HepG2 (cell line): Measurements from ENCODE around the gene C16orf54. TPM values are rescaled to one million over a fixed set of nuclear protein-coding genes. Genes with fewer than 3 reads are reported as not detected.

Source experiments
- ATF7-NPFF ChIP-seq: sonication (generic); formaldehyde crosslinking; IDR thresholded peaks from 2 replicates; pipeline ENCODE4 v1.8.1; 2023; ENCODE audit warnings: mild to moderate bottlenecking, low read depth, missing genetic modification reagents, moderate library complexity
- CSRNP2 ChIP-seq: sonication (generic); formaldehyde crosslinking; conservative IDR thresholded peaks from 2 replicates; pipeline ENCODE4 v1.8.0; 2022; ENCODE audit warnings: low read depth, missing genetic modification reagents
- HNRNPUL1 ChIP-seq: fragments of 200-400 bp; formaldehyde crosslinking; IDR thresholded peaks from 2 replicates; pipeline ENCODE4 v1.6.1; 2017; ENCODE audit warnings: low read depth, mild to moderate bottlenecking, low read length, moderate library complexity
- HOXA5 ChIP-seq: sonication (generic); formaldehyde crosslinking; IDR thresholded peaks from 2 replicates; pipeline ENCODE4 v1.4.0; 2020; ENCODE audit warnings: missing genetic modification reagents
- HOXA7 ChIP-seq: sonication (generic); formaldehyde crosslinking; IDR thresholded peaks from 2 replicates; pipeline ENCODE4 v1.8.1; 2022; ENCODE audit warnings: mild to moderate bottlenecking, missing genetic modification reagents, moderate library complexity
- ISL2 ChIP-seq: sonication (generic); formaldehyde crosslinking; IDR thresholded peaks from 2 replicates; pipeline ENCODE4 v1.5.0; 2020; ENCODE audit warnings: missing genetic modification reagents
- MED1 ChIP-seq: sonication (generic); formaldehyde crosslinking; IDR thresholded peaks from 2 replicates; pipeline ENCODE4 v1.4.0; 2020; ENCODE audit warnings: missing genetic modification reagents
- MIER3 ChIP-seq: IDR thresholded peaks from 2 replicates; pipeline ENCODE4 v1.6.1; 2016; ENCODE audit warnings: missing compliant biosample characterization, borderline replicate concordance
- MXD1 ChIP-seq: sonication (generic); formaldehyde crosslinking; IDR thresholded peaks from 2 replicates; pipeline ENCODE4 v1.4.0; 2020; ENCODE audit warnings: mild to moderate bottlenecking, missing genetic modification reagents
- NR2F1 ChIP-seq, 2 experiments: fragments of 450-650 bp in 1 of 2; formaldehyde crosslinking in 1 of 2; IDR thresholded peaks; 2 replicates each; pipeline versions ENCODE4 v1.5.0 to v1.6.1; 2016 to 2020; ENCODE audit warnings: mild to moderate bottlenecking in 1 of 2, missing compliant biosample characterization in 1 of 2, missing genetic modification reagents in 1 of 2, moderate library complexity in 1 of 2
- PAX8 ChIP-seq: sonication (generic); formaldehyde crosslinking; IDR thresholded peaks from 2 replicates; pipeline ENCODE4 v1.8.0; 2022; ENCODE audit warnings: mild to moderate bottlenecking, missing genetic modification reagents, borderline replicate concordance
- PCBP2 ChIP-seq: fragments of 200-400 bp; formaldehyde crosslinking; optimal IDR thresholded peaks from 2 replicates; pipeline ENCODE3; 2018; ENCODE audit warnings: low read length, low read depth; ENCODE audit not compliant: poor library complexity, severe bottlenecking
- PPARG ChIP-seq: conservative IDR thresholded peaks from 2 replicates; pipeline ENCODE4 v1.6.1; 2016; ENCODE audit warnings: missing biosample characterization, missing genetic modification reagents
- RARA ChIP-seq: IDR thresholded peaks from 2 replicates; pipeline ENCODE4 v1.6.1; 2016; ENCODE audit warnings: missing genetic modification reagents, missing compliant biosample characterization
- RBAK ChIP-seq: sonication (generic); formaldehyde crosslinking; IDR thresholded peaks from 2 replicates; pipeline ENCODE4 v1.5.1; 2020; ENCODE audit warnings: mild to moderate bottlenecking, missing genetic modification reagents
- SIN3B ChIP-seq: fragments of 150-350 bp; IDR thresholded peaks from 2 replicates; pipeline ENCODE4 v1.6.1; 2014; ENCODE audit warnings: low read length
- TEAD2 ChIP-seq: sonication (generic); formaldehyde crosslinking; IDR thresholded peaks from 2 replicates; pipeline ENCODE4 v1.9.0; 2021; ENCODE audit warnings: missing genetic modification reagents
- TRAFD1 ChIP-seq: sonication (generic); formaldehyde crosslinking; IDR thresholded peaks from 2 replicates; pipeline ENCODE4 v1.5.1; 2020; ENCODE audit warnings: missing genetic modification reagents, mild to moderate bottlenecking, borderline replicate concordance
- XBP1 ChIP-seq: sonication (generic); formaldehyde crosslinking; IDR thresholded peaks from 2 replicates; pipeline ENCODE4 v1.5.0; 2020; ENCODE audit warnings: missing genetic modification reagents
- ZKSCAN5 ChIP-seq: sonication (generic); formaldehyde crosslinking; IDR thresholded peaks from 2 replicates; pipeline ENCODE4 v1.5.1; 2020; ENCODE audit warnings: mild to moderate bottlenecking, missing genetic modification reagents
- ZNF160 ChIP-seq: sonication (generic); formaldehyde crosslinking; IDR thresholded peaks from 2 replicates; pipeline ENCODE4 v1.8.0; 2022; ENCODE audit warnings: mild to moderate bottlenecking, inconsistent platforms, missing genetic modification reagents
- ZNF225 ChIP-seq: sonication (generic); formaldehyde crosslinking; IDR thresholded peaks from 2 replicates; pipeline ENCODE4 v1.4.0; 2020; ENCODE audit warnings: mild to moderate bottlenecking, missing genetic modification reagents
- ZNF263 ChIP-seq: sonication (generic); formaldehyde crosslinking; IDR thresholded peaks from 2 replicates; pipeline ENCODE4 v1.4.0; 2020; ENCODE audit warnings: missing genetic modification reagents
- ZNF3 ChIP-seq: IDR thresholded peaks from 2 replicates; pipeline ENCODE4 v1.7.0; 2017; ENCODE audit warnings: inconsistent platforms
- ZNF33A ChIP-seq: sonication (generic); formaldehyde crosslinking; IDR thresholded peaks from 2 replicates; pipeline ENCODE4 v1.5.1; 2020; ENCODE audit warnings: missing genetic modification reagents, mild to moderate bottlenecking, moderate library complexity, borderline replicate concordance
- ZNF644 ChIP-seq: IDR thresholded peaks from 2 replicates; pipeline ENCODE4 v1.6.1; 2016; ENCODE audit warnings: low read depth
- ZNF670 ChIP-seq: sonication (generic); formaldehyde crosslinking; IDR thresholded peaks from 2 replicates; pipeline ENCODE4 v1.8.0; 2022; ENCODE audit warnings: mild to moderate bottlenecking, missing genetic modification reagents, borderline replicate concordance
- polyA plus RNA-seq, 8 experiments: library from polyadenylated mRNA; depleted of rRNA in 3 of 8; stranded (reverse) in 7 of 8; unstranded in 1 of 8; fragments of >200 nt; fragmentation: Illumina TruSeq in 4 of 8; extraction: Trizol in 4 of 8; gene quantifications; 2 replicates each; pipeline versions ENCODE4 v1.2.1 to v1.2.3, GENCODE V29; 2011 to 2016; ENCODE audit warnings: low read depth in 4 of 8, missing spikeins in 1 of 8, mixed read lengths in 1 of 8; ENCODE audit not compliant: insufficient read depth in 1 of 8
- total RNA-seq, 5 experiments: library from RNA; depleted of rRNA; stranded (reverse); fragments of >200 nt; fragmentation: Illumina TruSeq; extraction: Trizol; gene quantifications; 2 replicates each; pipeline ENCODE4 v1.2.3, GENCODE V29; 2016; ENCODE audit warnings: low read depth in 1 of 5
- TF ChIP-seq, protein P1 (sequence below): sonication (generic); formaldehyde crosslinking; IDR thresholded peaks from 2 replicates; pipeline ENCODE4 v1.5.1; 2020; ENCODE audit warnings: mild to moderate bottlenecking, moderate library complexity, missing genetic modification reagents

C16orf54 gene
- total and polyA plus RNA-seq, 2 of the 13 experiments (the other 11 are each of a cell fraction or from before 2014, with no cell fraction given) = not detected

DNA sequence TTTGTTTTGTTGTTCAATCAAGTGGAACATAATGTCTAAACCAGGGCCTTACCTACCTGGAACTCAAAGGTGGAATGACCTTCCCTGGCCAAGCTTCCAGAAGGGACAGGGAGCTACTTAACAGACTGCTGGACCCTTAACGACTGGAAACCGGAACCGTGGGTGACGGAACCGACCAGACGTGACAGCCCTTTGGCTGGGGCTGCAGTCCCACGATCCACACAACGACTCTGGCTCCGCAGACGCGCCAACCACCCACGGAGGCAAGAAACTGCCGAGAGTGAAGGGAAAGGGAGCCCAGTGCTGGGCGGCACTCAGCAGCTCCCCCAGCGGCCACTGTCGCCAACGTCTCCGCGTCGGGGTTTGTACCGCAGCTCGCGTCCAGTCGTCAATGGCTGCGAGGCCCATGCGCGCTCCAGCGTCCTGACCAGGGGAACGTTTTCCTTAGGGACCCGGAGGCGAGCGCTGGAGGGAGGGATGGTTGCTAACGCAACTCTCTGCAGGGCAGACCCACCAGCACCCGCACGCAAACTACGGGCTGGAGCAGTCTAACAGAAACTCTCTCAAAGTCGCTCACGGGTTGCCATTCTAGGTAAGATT, 39.2 kb upstream of the C16orf54 start (continued):
- TF ChIP-seq CSRNP2 (CRISPR knock-in tag) (no peak), HOXA5 (CRISPR knock-in tag) (no peak), ZNF3 (CRISPR knock-in tag) (no peak), HOXA7 (CRISPR knock-in tag) (no peak), XBP1 (CRISPR knock-in tag) (no peak), ZNF263 (peak; percentile 25; the same call in 1 of the 2 replicates), MED1 (CRISPR knock-in tag) (peak; percentile 55; the same call in 1 of the 2 replicates), MXD1 (no peak), PPARG (CRISPR knock-in tag) (no peak; the same call in 1 of the 2 replicates), RARA (CRISPR knock-in tag) (no peak), PCBP2 (no peak), PAX8 (CRISPR knock-in tag) (no peak), ZNF160 (CRISPR knock-in tag) (no peak), ZNF33A (CRISPR knock-in tag) (no peak), ISL2 (CRISPR knock-in tag) (no peak; the same call in 1 of the 2 replicates), TEAD2 (CRISPR knock-in tag) (no peak), MIER3 (CRISPR knock-in tag) (peak; percentile 54; the same call in 1 of the 2 replicates), ZNF670 (CRISPR knock-in tag) (no peak; the same call in 1 of the 2 replicates), ATF7-NPFF (CRISPR knock-in tag) (no peak), ZKSCAN5 (CRISPR knock-in tag) (no peak), NR2F1 (CRISPR knock-in tag; IDR thresholded peaks at IDR 0.05) (no peak), HNRNPUL1 (no peak), ZNF644 (CRISPR knock-in tag) (peak; percentile 54; the same call in 1 of the 2 replicates), RBAK (no peak), SIN3B (no peak), TRAFD1 (CRISPR knock-in tag) (no peak), ZNF225 (CRISPR knock-in tag) (peak; percentile 20; the same call in 1 of the 2 replicates)
- TF ChIP-seq, protein P1, sequence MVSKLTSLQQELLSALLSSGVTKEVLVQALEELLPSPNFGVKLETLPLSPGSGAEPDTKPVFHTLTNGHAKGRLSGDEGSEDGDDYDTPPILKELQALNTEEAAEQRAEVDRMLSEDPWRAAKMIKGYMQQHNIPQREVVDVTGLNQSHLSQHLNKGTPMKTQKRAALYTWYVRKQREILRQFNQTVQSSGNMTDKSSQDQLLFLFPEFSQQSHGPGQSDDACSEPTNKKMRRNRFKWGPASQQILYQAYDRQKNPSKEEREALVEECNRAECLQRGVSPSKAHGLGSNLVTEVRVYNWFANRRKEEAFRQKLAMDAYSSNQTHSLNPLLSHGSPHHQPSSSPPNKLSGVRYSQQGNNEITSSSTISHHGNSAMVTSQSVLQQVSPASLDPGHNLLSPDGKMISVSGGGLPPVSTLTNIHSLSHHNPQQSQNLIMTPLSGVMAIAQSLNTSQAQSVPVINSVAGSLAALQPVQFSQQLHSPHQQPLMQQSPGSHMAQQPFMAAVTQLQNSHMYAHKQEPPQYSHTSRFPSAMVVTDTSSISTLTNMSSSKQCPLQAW (CRISPR knock-in tag) = peak; percentile 53
